Neutrophil (primary cell): ENCODE measurements around the gene SHC4.

Experiments
- H3K27ac ChIP-seq: fragments of 200-600 bp; sonication (generic); 2 replicates; pipeline ENCODE4 v1.5.1; 2016; ENCODE audit warnings: mild to moderate bottlenecking, moderate library complexity
- H3K27me3 ChIP-seq: fragments of 200-600 bp; sonication (generic); 2 replicates; pipeline ENCODE4 v1.6.0; 2016; ENCODE audit warnings: mild to moderate bottlenecking
- H3K36me3 ChIP-seq: fragments of 200-600 bp; sonication (generic); 2 replicates; pipeline ENCODE4 v1.5.1; 2017
- H3K4me1 ChIP-seq, 2 experiments: fragments of 200-600 bp in 1 of 2; sonication (generic) in 1 of 2; 1 replicate in 1 of 2; 2 replicates in 1 of 2; pipeline versions ENCODE4 v1.5.1 to v1.6.1; 2013 to 2016; ENCODE audit warnings: low read depth in 1 of 2, low read length in 1 of 2, mild to moderate bottlenecking in 1 of 2, moderate library complexity in 1 of 2; ENCODE audit not compliant: control insufficient read depth in 1 of 2, insufficient read depth in 1 of 2
- H3K4me3 ChIP-seq, 2 experiments: fragments of 200-600 bp in 1 of 2; sonication (generic) in 1 of 2; 1 replicate in 1 of 2; 2 replicates in 1 of 2; pipeline ENCODE4 v1.5.1; 2013 to 2016; ENCODE audit warnings: low read depth in 1 of 2, low read length in 1 of 2, mild to moderate bottlenecking in 1 of 2, moderate library complexity in 1 of 2
- H3K9me3 ChIP-seq: fragments of 200-600 bp; sonication (generic); 2 replicates; pipeline ENCODE4 v1.5.1; 2016
- TF ChIP-seq, protein P1 (sequence below): fragments of 200-600 bp; sonication (generic); IDR thresholded peaks from 2 replicates; pipeline ENCODE4 v1.5.1; 2016; ENCODE audit warnings: antibody characterized with exemption

SHC4 gene

DNA sequence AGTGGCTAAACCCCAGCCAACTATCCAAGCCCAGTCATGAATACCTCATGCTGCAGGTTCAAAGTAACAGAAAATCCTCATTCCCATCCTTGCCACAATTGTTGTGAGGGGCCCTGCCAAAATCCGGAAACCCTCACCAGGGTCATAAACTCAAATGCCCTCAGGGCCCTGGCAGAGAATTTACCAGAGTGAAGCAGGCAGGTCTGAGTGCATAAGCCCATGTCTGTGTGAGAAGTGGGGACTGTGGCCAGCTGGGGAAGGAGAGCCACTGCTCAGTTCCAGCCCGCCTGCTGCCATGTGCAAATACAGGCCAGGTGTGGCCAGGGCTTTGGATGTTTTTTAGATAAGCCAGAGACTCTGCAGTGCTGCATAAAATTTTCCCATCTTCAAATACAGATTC lies 159.8 kb downstream of the SHC4 start:
- H3K4me1 ChIP-seq: peaks cover 0 to 8% of the 10 kb centered on the region in 2 experiments
- no peak overlapping the region for H3K27ac ChIP-seq
- H3K4me3 ChIP-seq: no peak overlapping the region
- H3K9me3 ChIP-seq: no peaks in the 10 kb centered on the region
- no peaks in the 10 kb centered on the region for H3K27me3 ChIP-seq
- TF ChIP-seq, protein P1, sequence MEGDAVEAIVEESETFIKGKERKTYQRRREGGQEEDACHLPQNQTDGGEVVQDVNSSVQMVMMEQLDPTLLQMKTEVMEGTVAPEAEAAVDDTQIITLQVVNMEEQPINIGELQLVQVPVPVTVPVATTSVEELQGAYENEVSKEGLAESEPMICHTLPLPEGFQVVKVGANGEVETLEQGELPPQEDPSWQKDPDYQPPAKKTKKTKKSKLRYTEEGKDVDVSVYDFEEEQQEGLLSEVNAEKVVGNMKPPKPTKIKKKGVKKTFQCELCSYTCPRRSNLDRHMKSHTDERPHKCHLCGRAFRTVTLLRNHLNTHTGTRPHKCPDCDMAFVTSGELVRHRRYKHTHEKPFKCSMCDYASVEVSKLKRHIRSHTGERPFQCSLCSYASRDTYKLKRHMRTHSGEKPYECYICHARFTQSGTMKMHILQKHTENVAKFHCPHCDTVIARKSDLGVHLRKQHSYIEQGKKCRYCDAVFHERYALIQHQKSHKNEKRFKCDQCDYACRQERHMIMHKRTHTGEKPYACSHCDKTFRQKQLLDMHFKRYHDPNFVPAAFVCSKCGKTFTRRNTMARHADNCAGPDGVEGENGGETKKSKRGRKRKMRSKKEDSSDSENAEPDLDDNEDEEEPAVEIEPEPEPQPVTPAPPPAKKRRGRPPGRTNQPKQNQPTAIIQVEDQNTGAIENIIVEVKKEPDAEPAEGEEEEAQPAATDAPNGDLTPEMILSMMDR: no peak
- peaks cover 5% of the 10 kb centered on the region for H3K36me3 ChIP-seq

DNA sequence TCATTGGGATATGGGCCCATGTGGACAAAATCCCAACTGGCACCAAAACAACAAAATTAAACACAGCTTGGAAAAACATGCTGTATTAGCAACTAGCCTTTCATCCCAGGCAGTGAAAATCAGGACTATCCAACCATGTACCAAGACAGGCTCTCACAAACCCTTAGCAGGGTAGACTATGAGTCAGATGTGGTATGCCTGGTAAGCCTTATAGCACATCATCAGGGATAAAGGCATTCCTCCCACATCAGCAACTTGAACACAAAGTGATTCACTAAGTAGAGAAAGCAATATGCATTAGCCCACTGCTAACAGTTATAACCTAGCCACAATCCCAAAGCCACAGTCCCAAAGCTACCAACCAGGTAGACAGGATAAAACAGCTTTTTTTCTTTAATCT lies 160.9 kb downstream of the SHC4 start:
- Histone ChIP-seq H3K4me1 (peaks cover 0 to 8% of the 10 kb centered on the region in 2 experiments), H3K27ac (no peak overlapping the region), H3K27me3 (no peaks in the 10 kb centered on the region), H3K4me3 (no peak overlapping the region), H3K36me3 (peaks cover 5% of the 10 kb centered on the region), H3K9me3 (no peaks in the 10 kb centered on the region)
- TF ChIP-seq, protein P1: no peak

DNA sequence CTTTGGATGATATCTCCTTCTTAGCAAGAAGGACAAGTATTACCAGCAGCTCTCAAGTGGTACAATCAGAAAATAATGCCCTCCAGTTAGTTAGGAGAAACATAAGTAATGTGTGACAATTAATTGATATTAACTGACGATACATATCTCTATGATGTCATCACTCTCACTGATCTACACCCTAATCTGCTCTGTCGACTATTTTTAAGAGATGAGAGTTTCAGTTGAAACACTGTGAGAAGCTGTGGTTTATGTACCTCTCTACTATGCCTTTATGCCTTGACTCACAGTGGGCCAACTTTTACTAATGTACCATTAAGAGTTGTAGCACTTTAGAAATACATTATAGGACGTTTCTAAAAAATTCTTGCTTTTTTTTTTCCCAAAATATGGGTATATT lies 161.5 kb downstream of the SHC4 start:
- TF ChIP-seq, protein P1: no peak
- H3K4me3 ChIP-seq: no peak overlapping the region
- no peaks in the 10 kb centered on the region for H3K9me3 ChIP-seq
- H3K27ac ChIP-seq: no peak overlapping the region
- no peaks in the 10 kb centered on the region for H3K27me3 ChIP-seq
- H3K4me1 ChIP-seq: peaks cover 0 to 8% of the 10 kb centered on the region in 2 experiments
- peaks cover 5% of the 10 kb centered on the region for H3K36me3 ChIP-seq

DNA sequence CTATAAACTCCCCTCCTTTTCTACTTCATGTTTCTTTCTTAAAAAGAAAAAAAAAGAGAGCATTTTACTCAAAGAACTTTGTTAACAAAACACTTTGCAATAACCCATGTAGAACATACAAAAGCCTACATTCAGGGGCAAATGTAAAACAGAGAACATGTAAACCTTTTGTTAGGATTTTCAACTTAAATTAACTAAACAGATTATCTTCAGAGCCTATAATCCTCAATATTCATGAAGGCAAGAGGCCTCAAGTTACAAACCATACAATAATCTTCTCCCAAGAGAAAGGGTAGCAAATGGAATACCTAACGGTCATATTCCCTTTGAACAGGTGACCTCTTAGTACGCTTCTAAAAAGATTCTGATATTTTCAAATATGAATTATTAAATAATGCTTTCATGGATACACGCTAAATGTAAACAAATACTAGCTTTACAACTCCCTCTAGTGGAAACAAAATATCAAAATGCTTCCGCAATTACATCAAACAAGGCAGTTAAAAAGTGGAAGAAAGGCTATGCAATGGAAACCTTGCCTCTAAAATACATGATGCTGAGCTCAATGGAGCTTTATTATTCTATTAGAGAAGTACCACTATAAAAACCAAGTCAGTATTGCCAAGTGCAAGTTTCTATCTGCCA lies 162.8 kb downstream of the SHC4 start:
- no peaks in the 10 kb centered on the region for H3K9me3 ChIP-seq
- no peak overlapping the region for H3K4me3 ChIP-seq
- no peaks in the 10 kb centered on the region for H3K27me3 ChIP-seq
- TF ChIP-seq, protein P1: peak; percentile 50
- peak overlapping the region; percentile 23 for H3K27ac ChIP-seq
- H3K4me1 ChIP-seq: peaks cover 0 to 8% of the 10 kb centered on the region in 2 experiments
- peaks cover 5% of the 10 kb centered on the region for H3K36me3 ChIP-seq

DNA sequence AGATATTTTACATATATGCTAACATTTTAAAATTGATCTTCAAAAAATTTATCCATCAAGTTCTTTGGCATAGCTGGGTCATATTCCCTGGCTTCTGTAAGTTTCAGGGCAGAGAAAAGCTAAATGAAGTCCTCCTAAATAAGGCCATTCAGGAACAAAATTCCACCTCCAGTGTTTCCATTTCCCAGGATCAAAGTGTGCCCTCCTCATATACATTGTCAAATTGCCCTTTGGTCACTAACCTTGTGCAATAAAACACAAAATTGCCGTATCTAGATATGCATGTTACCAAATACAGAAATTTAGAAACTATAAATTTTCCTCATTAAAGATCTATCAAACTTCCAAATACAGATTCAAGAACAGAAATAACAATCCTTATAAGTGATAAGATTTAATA lies 163.5 kb downstream of the SHC4 start:
- Histone ChIP-seq H3K36me3 (peaks cover 5% of the 10 kb centered on the region), H3K27me3 (no peaks in the 10 kb centered on the region)

More for the DNA sequence above, 163.5 kb downstream of the SHC4 start:
- Histone ChIP-seq H3K4me3 (no peak overlapping the region), H3K4me1 (peaks cover 1 to 15% of the 10 kb centered on the region in 2 experiments), H3K27ac (no peak overlapping the region), H3K9me3 (no peaks in the 10 kb centered on the region)
- TF ChIP-seq, protein P1: no peak
